ENCODE measurements around the gene SESTD1.

Gene SESTD1

GRCh38 chr2:179262077-179262660 lies 2.5 kb downstream of the SESTD1 start (continued):
- TF ChIP-seq PATZ1 (CRISPR knock-in tag; IDR thresholded peaks at IDR 0.05; ENCODE audit: borderline replicate concordance), result no peak
- TF ChIP-seq ZFP3 (CRISPR knock-in tag; IDR thresholded peaks at IDR 0.05), result no peak
- TF ChIP-seq PPARA (CRISPR knock-in tag; IDR thresholded peaks at IDR 0.05; ENCODE audit: borderline replicate concordance), result no peak
- no peak for TF ChIP-seq GLIS3 (CRISPR knock-in tag; IDR thresholded peaks at IDR 0.05)
- no peak for TF ChIP-seq ZC3H10 (CRISPR knock-in tag; IDR thresholded peaks at IDR 0.05)
- no peak for TF ChIP-seq ZNF565 (CRISPR knock-in tag; conservative IDR thresholded peaks at IDR 0.05; ENCODE audit: low read depth)

GRCh38 chr2:179261151-179261825 lies 3.3 kb downstream of the SESTD1 start:
- ATAC-seq, result no peak
- no peak for TF ChIP-seq GLIS3 (CRISPR knock-in tag; IDR thresholded peaks at IDR 0.05)
- no peak for TF ChIP-seq OSR1 (CRISPR knock-in tag; IDR thresholded peaks at IDR 0.05)
- TF ChIP-seq ZNF70 (CRISPR knock-in tag; IDR thresholded peaks at IDR 0.05), result no peak
- no peak for TF ChIP-seq RARB (CRISPR knock-in tag; IDR thresholded peaks at IDR 0.05)
- TF ChIP-seq, protein P1, sequence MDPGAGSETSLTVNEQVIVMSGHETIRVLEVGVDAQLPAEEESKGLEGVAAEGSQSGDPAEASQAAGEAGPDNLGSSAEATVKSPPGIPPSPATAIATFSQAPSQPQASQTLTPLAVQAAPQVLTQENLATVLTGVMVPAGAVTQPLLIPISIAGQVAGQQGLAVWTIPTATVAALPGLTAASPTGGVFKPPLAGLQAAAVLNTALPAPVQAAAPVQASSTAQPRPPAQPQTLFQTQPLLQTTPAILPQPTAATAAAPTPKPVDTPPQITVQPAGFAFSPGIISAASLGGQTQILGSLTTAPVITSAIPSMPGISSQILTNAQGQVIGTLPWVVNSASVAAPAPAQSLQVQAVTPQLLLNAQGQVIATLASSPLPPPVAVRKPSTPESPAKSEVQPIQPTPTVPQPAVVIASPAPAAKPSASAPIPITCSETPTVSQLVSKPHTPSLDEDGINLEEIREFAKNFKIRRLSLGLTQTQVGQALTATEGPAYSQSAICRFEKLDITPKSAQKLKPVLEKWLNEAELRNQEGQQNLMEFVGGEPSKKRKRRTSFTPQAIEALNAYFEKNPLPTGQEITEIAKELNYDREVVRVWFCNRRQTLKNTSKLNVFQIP (CRISPR knock-in tag; IDR thresholded peaks at IDR 0.05; ENCODE audit: borderline replicate concordance, low read depth), result no peak
- TF ChIP-seq ESRRG (CRISPR knock-in tag; IDR thresholded peaks at IDR 0.05), result no peak
- TF ChIP-seq PPARA (CRISPR knock-in tag; IDR thresholded peaks at IDR 0.05; ENCODE audit: borderline replicate concordance), result no peak
- TF ChIP-seq ZFP30 (CRISPR knock-in tag; IDR thresholded peaks at IDR 0.05), result no peak
- no peak for TF ChIP-seq ARNTL (CRISPR knock-in tag; IDR thresholded peaks at IDR 0.05; ENCODE audit: borderline replicate concordance, low read depth)
- TF ChIP-seq ZNF565 (CRISPR knock-in tag; conservative IDR thresholded peaks at IDR 0.05; ENCODE audit: low read depth), result no peak
- TF ChIP-seq, protein P2, sequence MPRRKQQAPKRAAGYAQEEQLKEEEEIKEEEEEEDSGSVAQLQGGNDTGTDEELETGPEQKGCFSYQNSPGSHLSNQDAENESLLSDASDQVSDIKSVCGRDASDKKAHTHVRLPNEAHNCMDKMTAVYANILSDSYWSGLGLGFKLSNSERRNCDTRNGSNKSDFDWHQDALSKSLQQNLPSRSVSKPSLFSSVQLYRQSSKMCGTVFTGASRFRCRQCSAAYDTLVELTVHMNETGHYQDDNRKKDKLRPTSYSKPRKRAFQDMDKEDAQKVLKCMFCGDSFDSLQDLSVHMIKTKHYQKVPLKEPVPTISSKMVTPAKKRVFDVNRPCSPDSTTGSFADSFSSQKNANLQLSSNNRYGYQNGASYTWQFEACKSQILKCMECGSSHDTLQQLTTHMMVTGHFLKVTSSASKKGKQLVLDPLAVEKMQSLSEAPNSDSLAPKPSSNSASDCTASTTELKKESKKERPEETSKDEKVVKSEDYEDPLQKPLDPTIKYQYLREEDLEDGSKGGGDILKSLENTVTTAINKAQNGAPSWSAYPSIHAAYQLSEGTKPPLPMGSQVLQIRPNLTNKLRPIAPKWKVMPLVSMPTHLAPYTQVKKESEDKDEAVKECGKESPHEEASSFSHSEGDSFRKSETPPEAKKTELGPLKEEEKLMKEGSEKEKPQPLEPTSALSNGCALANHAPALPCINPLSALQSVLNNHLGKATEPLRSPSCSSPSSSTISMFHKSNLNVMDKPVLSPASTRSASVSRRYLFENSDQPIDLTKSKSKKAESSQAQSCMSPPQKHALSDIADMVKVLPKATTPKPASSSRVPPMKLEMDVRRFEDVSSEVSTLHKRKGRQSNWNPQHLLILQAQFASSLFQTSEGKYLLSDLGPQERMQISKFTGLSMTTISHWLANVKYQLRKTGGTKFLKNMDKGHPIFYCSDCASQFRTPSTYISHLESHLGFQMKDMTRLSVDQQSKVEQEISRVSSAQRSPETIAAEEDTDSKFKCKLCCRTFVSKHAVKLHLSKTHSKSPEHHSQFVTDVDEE (CRISPR knock-in tag; IDR thresholded peaks at IDR 0.05), result no peak
- no peak for TF ChIP-seq CSDC2 (CRISPR knock-in tag; IDR thresholded peaks at IDR 0.05)
- TF ChIP-seq ZC3H10 (CRISPR knock-in tag; IDR thresholded peaks at IDR 0.05), result no peak
- TF ChIP-seq TCF4 (CRISPR knock-in tag; IDR thresholded peaks at IDR 0.05; ENCODE audit: borderline replicate concordance), result no peak
- TF ChIP-seq, protein P3, sequence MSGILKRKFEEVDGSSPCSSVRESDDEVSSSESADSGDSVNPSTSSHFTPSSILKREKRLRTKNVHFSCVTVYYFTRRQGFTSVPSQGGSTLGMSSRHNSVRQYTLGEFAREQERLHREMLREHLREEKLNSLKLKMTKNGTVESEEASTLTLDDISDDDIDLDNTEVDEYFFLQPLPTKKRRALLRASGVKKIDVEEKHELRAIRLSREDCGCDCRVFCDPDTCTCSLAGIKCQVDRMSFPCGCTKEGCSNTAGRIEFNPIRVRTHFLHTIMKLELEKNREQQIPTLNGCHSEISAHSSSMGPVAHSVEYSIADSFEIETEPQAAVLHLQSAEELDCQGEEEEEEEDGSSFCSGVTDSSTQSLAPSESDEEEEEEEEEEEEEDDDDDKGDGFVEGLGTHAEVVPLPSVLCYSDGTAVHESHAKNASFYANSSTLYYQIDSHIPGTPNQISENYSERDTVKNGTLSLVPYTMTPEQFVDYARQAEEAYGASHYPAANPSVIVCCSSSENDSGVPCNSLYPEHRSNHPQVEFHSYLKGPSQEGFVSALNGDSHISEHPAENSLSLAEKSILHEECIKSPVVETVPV (CRISPR knock-in tag; IDR thresholded peaks at IDR 0.05), result no peak
- no peak for TF ChIP-seq ZNF8 (CRISPR knock-in tag; IDR thresholded peaks at IDR 0.05)
- TF ChIP-seq ISL1 (CRISPR knock-in tag; IDR thresholded peaks at IDR 0.05), result no peak
- no peak for TF ChIP-seq ZFP3 (CRISPR knock-in tag; IDR thresholded peaks at IDR 0.05)

- TF ChIP-seq ZNF565 (CRISPR knock-in tag; conservative IDR thresholded peaks at IDR 0.05; ENCODE audit: low read depth) (no peak), ZNF70 (CRISPR knock-in tag; IDR thresholded peaks at IDR 0.05) (no peak), GLIS3 (CRISPR knock-in tag; IDR thresholded peaks at IDR 0.05) (no peak), TOX (CRISPR knock-in tag; IDR thresholded peaks at IDR 0.05; ENCODE audit: borderline replicate concordance) (no peak), ISL1 (CRISPR knock-in tag; IDR thresholded peaks at IDR 0.05) (no peak), ZFP30 (CRISPR knock-in tag; IDR thresholded peaks at IDR 0.05) (no peak), CREB5 (CRISPR knock-in tag; IDR thresholded peaks at IDR 0.05; ENCODE audit: low read depth) (no peak)
- TF ChIP-seq, protein P3 (CRISPR knock-in tag; IDR thresholded peaks at IDR 0.05), result no peak
- TF ChIP-seq, protein P2 (CRISPR knock-in tag; IDR thresholded peaks at IDR 0.05), result no peak
- no peak for ATAC-seq
Observed at GRCh38 chr2:179260224-179260623, 4.4 kb downstream of the SESTD1 start.

Data from SK-N-SH treated with all-trans-retinoic acid at 6 μM for 48 hours (cell line).